ENCODE measurements around the gene TTLL9. TPM values are rescaled to one million over a fixed set of nuclear protein-coding genes. Genes with fewer than 3 reads are reported as not detected.

The TTLL9 gene
- polyA plus RNA-seq, 1 experiment = 0.11 TPM

DNA sequence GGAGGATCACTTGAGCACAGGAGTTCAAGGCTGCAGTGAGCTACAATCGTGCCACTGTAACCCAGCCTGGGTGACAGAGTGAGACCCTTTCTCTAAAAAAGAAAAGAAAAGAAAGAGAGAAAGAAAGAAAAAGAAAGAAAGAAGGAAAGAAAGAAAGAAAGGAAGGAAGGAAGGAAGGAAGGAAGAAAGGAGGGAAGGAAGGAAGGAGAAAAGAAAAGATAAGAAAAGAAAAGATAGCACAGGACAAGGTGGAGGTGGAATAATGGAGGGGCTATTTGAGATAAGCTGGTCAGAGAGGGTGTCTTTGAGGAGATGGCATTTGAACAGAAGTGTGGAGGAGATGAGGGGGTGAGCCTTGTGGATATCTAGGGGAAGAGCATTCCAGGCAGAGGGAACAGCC is 84.1 kb downstream of the TTLL9 start:
- TF ChIP-seq CTCF (IDR thresholded peaks at IDR 0.05; ENCODE audit: insufficient read depth, low read depth, low read length) = no peak
- DNase-seq (ENCODE audit: low read depth) = no peak
- H3K27me3 ChIP-seq (ENCODE audit: control insufficient read depth, insufficient read depth, low read length) = peaks cover 6% of the 10 kb centered on the region
- H3K4me3 ChIP-seq (ENCODE audit: low read depth, low read length) = no peak overlapping the region
- ChIA-PET CTCF (interaction anchor here (7.1 kb wide), 1 partner anchor 100 kb away, joined by 71 read pairs; no protein-coding TSS in a partner anchor), POLR2A (no interaction called here)
- H3K36me3 ChIP-seq (ENCODE audit: control insufficient read depth, insufficient read depth, low read length) = no peaks in the 10 kb centered on the region

DNA sequence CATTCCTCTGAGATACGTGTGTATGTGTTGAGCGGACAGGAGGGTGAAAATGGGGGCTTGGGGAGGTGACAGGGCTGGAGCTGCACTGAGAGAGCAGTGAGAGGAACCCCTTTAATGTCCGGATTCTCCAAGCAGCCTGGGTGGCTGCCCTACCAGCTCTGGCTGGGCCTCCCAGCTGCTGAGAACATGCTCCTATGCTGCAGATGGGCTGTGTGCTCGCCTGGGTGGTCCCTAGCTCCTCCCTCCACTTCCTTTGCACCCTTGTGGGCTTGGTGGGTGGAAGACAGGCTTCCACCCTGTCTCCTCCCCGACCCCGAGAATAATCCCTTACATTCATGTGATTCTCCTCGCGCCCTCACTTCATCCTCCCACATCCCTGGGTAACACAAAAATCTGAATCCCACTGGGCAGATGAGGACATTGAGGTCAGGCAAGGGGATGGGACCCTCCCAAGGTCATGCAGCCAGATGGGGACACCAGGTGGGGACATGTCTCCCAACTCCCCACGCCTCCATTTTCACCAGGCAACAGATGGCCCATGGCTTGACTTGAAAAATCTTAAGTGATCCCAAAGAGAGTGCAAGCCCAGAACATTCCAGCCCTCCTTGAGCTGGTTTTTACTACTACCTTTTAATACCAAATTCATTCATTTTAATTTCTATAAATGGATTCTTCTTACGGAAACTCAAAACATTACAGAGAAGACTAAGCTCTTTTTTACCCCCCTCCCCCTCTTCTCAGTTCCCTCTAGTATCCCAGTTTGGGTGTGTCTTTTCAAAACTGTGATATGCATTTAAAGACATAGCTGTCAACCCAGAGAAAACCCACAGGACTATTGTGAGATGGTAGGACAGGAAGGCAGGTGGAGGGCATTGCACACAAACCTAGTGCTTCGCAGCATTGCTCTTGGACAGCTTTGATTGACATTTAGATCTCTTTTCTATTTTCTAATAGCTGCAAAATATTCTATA is 86.4 kb downstream of the TTLL9 start:
- Histone ChIP-seq H3K4me3 (ENCODE audit: low read depth, low read length) (no peak overlapping the region), H3K36me3 (ENCODE audit: control insufficient read depth, insufficient read depth, low read length) (no peaks in the 10 kb centered on the region), H3K27me3 (ENCODE audit: control insufficient read depth, insufficient read depth, low read length) (peaks cover 11% of the 10 kb centered on the region)
- DNase-seq (ENCODE audit: low read depth) = no peak
- TF ChIP-seq CTCF (IDR thresholded peaks at IDR 0.05; ENCODE audit: insufficient read depth, low read depth, low read length) = no peak
- POLR2A ChIA-PET = interaction anchor here (0.6 kb wide), 1 partner anchor 85 kb away, joined by 3 read pairs; no protein-coding TSS in a partner anchor
- CTCF ChIA-PET = interaction anchor here (0.7 to 7.1 kb wide), 5 partner anchors 74 to 134 kb away, joined by 3 to 71 read pairs (median 5); no protein-coding TSS in a partner anchor

- DNase-seq (ENCODE audit: low read depth) = no peak
- peaks cover 24% of the 10 kb centered on the region for H3K27me3 ChIP-seq (ENCODE audit: control insufficient read depth, insufficient read depth, low read length)
- no peak for TF ChIP-seq CTCF (IDR thresholded peaks at IDR 0.05; ENCODE audit: insufficient read depth, low read depth, low read length)
- H3K4me3 ChIP-seq (ENCODE audit: low read depth, low read length) = no peak overlapping the region
- CTCF ChIA-PET = interaction anchor here (1.2 to 2.1 kb wide), 3 partner anchors 10 to 110 kb away, joined by 3 to 13 read pairs (median 5); partner anchors contain the start of gene PDRG1
- H3K36me3 ChIP-seq (ENCODE audit: control insufficient read depth, insufficient read depth, low read length) = no peaks in the 10 kb centered on the region
- POLR2A ChIA-PET = no interaction called here
Observed at GRCh38 chr20:31962761-31963160, 92.3 kb downstream of the TTLL9 start.

DNA sequence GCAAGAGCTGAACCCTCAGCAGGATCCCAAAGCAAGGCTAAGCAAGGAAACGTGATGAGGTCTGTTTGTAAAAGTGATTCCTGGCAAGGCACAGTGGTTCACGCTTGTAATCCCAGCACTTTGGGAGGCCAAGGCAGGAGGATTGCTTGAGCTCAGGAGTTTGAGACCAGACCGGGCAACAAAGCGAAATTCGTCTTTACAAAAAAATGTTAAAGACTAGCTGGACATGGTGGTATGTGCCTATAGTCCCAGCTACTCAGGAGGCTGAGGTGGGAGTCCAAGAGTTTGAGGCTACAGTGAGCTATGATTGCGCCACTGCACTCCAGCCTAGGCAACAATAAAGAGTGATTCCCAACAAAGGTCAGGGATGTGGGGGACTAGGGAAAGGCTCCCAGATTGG is 93.5 kb downstream of the TTLL9 start:
- no peaks in the 10 kb centered on the region for H3K36me3 ChIP-seq (ENCODE audit: control insufficient read depth, insufficient read depth, low read length)
- CTCF ChIA-PET = interaction anchor here (1.2 to 2.7 kb wide), 4 partner anchors 11 to 141 kb away, joined by 3 to 13 read pairs (median 7); partner anchors contain the start of gene PDRG1
- H3K4me3 ChIP-seq (ENCODE audit: low read depth, low read length) = no peak overlapping the region
- DNase-seq (ENCODE audit: low read depth) = no peak
- POLR2A ChIA-PET = no interaction called here
- H3K27me3 ChIP-seq (ENCODE audit: control insufficient read depth, insufficient read depth, low read length) = peaks cover 24% of the 10 kb centered on the region
- no peak for TF ChIP-seq CTCF (IDR thresholded peaks at IDR 0.05; ENCODE audit: insufficient read depth, low read depth, low read length)

DNA sequence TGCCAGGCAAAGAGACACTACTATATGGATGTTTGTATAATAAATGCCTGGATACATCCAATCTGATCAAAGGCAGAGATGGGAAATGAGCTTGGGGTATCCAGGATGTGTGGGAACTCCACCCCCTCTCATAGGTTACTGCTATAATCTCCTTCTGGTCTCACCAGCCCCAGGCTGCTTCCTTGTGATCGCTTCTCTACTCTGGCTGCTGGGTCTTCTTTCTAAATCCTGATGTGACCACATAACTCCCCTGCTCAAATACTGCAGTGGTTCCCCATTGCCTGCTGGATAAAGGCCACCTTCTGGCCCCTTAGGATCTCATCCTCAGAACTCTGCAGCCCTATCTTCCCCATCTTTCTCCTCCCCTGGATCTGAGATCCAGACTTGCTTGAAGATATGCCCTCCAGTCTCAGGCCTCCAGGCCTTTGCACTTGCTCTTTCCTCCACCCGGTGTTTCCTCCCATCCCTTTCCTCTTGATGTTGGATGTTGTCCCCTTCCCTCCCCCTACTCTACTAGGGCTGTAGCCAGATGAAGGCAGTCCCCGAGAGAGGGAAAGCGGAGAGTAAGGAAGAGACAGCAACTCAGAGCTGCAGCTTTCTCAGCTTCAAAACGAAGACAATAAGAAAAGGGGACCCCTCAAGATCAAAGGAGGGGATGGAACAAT is 96.7 kb downstream of the TTLL9 start:
- ChIA-PET CTCF (interaction anchor here (1.4 kb wide), 1 partner anchor 15 kb away, joined by 6 read pairs; the partner anchor contains the start of gene PDRG1), POLR2A (no interaction called here)
- no peak overlapping the region for H3K4me3 ChIP-seq (ENCODE audit: low read depth, low read length)
- TF ChIP-seq CTCF (IDR thresholded peaks at IDR 0.05; ENCODE audit: insufficient read depth, low read depth, low read length) = no peak
- peaks cover 22% of the 10 kb centered on the region for H3K27me3 ChIP-seq (ENCODE audit: control insufficient read depth, insufficient read depth, low read length)
- H3K36me3 ChIP-seq (ENCODE audit: control insufficient read depth, insufficient read depth, low read length) = no peaks in the 10 kb centered on the region
- DNase-seq (ENCODE audit: low read depth) = no peak

Data from BJ (cell line).